GF-D8 (cell line): Measurements from ENCODE around the gene SERPINA9.
"Not testable (repeated sequence)": the region's sequence is repeated elsewhere in the genome, so short reads cannot be mapped to it uniquely, and the experiment has no call there.

ENCODE experiments used
- DNase-seq: peaks from one replicate; lab custom pipeline; 2025; lab: John Stamatoyannopoulos, UW

SERPINA9 gene, protein sequence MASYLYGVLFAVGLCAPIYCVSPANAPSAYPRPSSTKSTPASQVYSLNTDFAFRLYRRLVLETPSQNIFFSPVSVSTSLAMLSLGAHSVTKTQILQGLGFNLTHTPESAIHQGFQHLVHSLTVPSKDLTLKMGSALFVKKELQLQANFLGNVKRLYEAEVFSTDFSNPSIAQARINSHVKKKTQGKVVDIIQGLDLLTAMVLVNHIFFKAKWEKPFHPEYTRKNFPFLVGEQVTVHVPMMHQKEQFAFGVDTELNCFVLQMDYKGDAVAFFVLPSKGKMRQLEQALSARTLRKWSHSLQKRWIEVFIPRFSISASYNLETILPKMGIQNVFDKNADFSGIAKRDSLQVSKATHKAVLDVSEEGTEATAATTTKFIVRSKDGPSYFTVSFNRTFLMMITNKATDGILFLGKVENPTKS

DNA sequence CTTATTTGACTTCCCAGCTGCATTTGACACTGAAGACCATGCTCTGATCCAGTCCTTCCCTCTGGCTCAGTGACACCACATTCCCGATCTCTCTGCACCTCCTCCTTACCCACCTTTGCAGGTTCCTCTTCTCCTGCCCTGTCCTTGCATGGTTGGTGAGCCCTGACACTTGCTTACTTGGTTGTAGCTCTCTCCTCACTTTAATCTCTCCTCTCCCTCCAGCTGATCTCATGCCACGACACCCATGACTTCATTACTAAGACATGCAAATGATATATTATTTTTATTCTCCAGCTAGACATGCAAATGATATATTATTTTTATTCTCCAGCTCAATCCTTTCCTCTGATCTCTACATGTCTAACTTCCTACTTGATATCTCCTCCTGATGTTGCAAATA, at the start of gene SERPINA9:
Gene SERPINA9 (minus strand): TSS at position 175 of the 400 bp plus-strand sequence. CDS start 6,357 bp downstream, outside the sequence.
- no peak for DNase-seq

DNA sequence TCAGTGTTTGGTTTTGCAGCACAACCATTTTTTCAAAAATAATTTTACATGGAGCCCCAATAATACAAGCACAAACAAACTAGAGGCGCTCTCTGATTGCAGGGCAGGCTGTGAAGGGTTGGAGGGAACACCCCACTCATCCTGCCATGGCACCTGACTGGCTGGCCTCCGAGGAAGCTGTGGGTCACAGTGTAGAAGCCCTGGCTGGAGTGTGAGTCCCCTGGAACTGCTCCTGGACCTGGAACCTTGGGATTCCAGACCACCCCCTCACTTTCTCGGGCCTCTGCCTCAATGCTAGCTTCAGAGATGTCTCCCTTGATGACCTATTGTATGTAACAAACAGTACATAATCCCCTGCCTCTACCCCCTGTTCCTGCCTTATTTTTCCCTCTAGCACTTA, 48.1 kb upstream of the SERPINA9 start:
- DNase-seq: no peak

DNA sequence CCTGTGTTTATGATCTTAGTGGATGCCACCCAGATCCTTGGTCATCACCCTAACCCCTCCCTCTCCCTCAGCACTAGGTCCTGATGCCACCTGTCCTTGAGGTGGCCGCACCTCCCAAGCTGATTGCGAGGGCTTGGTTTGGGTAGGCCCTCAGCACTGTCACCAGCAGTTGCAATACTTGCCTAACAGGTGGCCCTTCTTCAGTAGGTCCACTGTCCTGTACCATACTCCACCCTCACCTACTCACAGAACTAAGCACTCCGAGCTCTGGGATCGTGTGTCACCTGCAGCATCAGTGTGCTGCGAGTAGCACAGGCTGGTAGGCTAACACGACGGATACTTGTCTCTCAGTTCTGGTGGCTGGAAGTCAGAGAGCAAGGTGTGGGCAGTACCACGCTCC, 47.3 kb upstream of the SERPINA9 start:
- DNase-seq: no peak

DNA sequence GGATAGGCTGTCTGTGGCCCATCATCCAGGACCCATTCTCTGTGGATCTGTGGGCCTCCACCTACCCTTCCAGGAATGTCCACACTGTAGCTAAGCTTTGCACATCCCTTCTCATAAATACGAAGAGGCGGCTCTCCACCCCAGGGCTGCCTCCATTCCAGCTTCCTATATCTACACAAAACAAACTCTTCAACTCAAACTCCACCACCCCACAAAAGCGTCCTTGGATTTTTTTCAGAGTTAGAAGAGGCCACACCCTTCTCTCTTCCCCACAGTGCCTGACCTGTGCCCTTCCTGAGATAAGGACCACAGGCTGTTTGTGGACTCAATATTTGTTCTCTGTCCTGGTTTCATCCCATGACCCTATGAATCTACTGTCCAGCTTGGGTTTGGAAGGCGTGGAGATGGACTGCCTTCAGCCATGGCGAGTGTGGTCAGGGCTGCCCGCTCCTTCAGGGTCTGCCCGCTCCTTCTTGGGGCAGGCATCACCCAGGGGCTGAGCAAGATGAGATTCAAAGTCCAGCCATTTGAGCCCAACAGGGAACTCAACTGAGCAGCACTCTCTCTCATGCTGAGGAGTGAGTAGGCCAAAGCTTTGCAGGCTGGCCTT, 46.2 kb upstream of the SERPINA9 start:
- DNase-seq: no peak

DNA sequence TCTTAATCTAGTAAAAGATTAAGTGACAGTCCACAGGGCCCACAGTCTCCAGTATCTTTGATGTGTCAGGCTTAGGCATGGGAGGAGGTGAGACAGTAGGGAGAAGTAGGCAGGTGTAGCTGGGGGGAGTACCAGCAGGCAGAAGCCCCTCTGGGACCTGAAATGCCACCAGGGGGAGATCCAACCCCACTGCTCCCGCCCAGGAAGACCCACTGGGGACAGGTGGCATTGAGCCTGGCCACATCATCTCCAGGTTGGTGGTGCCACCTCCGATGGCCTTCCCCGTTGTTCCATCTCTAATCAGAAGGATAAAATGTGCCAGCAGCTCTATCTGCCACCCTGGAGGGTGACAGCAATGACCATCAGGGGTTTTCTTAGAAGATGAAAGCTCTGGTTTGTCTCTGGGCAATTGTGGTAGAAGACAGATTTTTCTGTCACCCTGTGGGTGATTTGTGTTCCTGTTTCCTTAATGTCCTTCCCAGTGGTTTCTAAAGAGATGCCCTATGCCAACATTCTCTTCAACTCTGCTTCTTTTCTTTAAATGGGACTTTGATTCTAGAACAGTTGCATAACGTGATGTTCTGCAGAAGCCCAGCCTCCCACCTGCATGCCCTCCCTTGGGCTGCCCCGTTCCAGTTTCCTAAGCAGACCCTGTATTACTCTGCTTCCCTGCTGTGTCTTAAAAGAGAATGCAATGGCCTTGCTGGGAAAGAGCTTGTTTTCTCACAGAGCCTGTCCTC, 45.5 kb upstream of the SERPINA9 start:
- DNase-seq: no peak

DNA sequence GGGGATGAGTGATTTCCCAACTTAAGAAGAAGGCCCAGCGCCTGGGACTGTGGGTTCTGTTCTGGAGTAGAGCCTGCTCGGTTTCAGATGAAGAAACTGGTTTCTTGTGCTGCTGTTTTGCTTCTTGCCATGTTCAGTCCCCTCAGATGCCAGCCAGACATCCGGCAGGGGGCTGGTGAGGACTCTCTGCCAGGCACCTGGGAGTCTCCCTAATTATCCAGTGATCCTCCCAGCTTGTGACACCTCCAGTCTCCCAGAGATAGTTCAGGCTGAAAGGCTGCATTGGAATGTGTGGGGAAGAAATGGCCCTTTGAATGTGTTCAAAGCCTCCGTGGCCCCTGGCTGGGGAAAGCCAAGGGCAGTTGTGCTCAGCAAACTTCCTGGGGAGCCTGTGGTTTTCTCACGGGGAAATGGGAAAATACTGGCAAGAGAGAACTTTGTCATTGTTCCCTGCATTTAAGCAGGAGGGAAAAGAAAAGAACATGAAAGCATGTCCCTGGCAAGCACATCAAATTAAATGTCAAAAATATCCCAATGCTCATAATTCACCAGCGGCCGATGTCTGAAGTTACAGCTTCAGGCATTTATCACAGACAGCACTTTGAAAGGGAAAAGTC, 41.8 kb upstream of the SERPINA9 start:
- no peak for DNase-seq

DNA sequence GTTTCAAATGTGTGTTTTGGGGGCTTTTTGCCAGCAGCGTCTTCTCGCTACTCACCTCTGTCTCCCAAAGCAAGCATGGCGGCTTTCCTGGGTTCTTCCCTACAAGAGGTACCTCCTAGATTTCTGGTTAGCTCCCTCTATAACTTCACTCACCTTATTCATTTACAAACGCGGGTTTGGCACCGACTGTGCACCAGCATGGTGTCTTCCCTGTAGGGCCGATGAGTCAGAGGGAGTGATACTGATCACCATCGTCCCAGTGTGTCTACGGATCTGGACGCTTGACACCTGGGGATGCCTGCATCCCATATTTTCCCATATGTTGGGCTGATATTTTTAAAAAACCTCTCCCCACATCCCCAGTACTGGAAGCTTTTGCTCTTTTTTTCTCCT, 41.2 kb upstream of the SERPINA9 start:
- no peak for DNase-seq

DNA sequence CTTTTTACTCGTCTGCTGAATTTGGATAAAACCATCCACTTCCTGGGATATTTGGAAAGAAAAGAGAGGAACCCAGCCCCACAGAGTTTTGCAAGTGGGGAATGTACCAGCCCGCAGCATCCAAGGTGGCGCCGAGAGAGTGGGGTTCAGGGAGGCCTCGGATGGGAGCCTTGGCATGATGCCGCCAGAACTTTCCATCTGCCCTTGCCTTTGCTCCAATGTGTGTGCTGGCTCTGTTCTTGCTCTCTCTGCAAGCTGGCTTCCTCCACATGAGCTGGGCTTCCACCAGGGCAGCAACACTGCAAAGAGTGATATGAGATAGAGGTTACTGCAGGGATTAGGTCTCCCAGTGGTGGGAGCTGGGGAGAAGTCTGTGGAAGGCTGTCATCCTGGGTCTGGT, 39.9 kb upstream of the SERPINA9 start:
- DNase-seq: no peak

DNA sequence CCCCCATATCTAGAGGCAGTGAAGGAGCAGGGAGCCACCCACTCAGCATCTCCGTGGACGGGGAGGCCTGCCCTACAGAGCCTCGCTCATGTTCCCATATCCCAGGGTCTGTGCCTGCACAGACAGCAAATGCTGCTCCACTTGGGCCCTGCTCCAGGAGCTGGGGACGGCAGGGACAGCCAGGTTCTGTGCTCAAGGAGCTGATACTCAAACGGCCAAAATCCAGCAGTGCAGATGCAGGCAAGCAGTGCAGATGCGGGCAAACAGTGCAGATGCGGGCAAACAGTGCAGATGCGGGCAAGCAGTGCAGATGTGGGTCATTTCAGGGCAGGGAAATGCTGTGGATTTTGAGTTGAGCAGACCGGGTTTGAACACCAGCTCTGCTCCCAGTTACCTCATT, 39.4 kb upstream of the SERPINA9 start:
- no peak for DNase-seq

DNA sequence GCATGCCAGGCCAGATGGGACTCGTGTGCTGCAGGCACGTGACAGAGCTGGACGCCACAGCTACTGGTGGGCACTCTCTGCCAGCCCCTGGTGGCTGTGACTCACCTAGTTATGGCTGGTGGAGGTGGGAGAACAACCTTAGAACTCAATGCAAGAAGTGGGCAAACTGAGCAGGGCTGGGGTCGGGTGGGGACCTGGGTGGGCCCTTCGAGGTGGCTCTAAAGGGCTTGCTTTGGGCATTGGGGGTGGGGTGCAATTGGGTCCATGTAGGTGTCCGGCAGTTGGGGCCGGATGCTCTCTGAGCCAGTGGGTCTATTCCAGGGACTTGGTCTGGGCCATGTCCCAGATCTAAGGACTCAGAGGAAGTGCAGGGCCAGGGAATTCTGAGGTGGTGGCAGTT, 38.4 kb upstream of the SERPINA9 start:
- no peak for DNase-seq

DNA sequence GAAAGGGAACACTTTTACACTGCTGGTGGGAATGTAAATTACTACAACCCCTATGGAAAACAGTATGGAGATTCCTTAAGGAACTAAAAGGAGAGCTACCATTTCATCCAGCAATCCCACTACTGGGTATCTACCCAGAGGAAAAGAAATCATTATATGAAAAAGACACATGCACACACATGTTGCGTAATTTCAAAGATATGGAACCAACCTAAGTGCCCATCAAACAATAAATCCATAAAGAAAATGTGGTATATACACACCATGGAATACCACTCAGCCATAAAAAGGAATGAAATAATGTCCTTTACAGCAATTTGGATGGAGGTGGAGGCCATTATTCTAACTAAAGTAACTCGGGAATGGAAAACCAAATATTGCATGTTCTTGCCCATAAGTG, 34.5 kb upstream of the SERPINA9 start:
- DNase-seq: not testable (repeated sequence)

DNA sequence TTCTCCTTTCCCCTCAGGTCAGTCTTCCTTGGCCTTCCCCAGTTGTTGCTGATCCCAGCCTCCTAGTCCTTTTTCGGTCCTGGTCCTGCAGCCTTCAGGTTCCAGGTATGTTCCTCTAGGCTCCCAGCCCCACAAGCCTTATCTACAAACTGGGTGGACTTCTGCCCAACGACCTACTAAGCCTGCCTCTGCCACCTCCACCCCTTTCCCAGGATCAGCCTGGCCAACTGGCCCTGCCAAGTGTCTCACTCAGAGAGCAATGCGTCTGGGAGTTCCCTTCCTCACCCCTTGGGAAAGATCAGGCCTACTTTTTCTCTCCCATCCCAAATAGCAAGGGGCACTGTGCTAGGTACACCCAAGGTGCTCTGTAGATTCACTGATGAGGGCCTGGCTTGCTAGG, 33.4 kb upstream of the SERPINA9 start, which contains the start of gene SERPINA12:
Gene SERPINA12 (minus strand): TSS at position 114 of the 400 bp plus-strand sequence. CDS start 11,072 bp downstream, outside the sequence.
- DNase-seq: no peak

DNA sequence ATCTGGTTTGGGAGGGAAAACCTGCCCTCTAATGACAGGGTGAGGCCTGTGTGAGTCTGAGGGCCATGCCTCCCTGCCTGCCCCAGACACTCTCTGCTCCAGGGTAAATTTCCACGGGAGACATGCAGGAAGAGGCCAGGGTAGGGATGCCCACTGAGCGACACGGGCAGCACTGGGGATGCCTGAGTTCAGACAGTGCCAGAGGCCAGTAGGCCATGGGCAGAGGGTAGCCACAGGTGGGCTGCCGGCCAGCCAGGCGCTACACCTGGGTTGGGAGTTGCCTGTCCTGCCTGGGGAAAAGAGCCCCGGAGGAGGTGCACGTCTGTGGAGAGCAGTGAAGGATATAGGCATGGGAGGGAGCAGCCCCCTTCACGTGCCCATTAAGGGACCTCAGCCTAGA, 29.6 kb upstream of the SERPINA9 start:
- DNase-seq: no peak

DNA sequence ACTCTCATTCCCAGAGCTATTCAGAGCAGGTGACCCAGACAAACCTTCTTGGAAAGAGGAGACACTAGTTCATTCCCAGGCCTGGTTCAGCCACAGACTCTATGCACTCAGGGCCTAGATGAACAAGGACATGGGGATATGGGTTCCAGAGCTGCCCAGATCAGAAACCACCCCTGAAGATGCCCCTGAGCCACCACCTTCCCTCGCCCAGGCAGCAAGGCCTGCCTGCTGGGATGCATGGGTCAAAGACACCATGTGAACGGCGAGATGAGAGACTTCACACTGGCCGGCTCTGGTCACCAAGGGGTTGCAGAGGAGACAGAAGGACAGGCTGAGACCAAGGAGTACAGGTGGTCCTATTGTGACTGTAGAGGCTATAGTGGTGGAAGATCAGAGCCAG, 29.2 kb upstream of the SERPINA9 start:
- DNase-seq: no peak

DNA sequence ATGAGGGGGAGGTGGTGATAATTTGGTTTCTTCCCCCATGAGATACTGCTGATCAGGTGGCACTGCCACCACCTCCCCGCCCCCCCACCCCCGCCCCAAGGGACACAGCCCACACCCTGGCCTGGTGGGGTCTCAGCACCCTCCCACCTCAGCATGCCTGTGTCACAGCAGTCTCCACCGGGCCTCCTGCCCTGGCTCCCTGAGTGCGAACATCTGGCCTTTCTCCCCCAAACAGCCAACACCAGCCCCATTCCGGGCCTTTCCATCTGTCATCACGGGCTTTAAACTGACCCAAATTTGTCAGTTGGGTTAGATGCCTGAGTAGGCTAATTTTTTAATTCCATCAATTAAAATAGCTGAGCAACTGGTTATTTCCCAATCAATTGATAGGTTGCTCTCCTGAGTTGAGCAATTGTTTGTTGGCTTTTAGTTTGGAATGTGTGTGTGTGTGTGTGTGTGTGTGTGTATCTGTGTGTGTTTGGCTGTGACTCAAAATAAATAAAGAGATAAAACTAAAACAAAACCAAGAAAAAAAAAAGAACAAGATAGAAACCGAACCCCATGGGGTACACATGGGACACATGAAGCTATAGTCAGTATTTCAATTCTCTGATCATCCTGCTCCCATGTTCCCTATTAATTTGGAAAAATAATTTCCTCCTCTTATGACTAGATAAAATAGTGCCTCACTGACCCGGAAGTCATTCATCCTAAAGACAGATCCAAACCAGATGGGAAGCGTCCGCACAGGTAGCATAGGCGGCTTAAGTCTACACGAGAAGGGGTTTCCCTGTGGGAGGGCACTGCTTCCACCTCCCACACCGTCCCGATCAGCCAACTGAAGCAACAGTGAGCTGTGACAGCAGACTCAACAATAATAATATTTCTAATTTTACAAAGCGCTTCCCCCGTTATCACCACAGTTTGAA, 25.9 kb upstream of the SERPINA9 start:
- DNase-seq: no peak

DNA sequence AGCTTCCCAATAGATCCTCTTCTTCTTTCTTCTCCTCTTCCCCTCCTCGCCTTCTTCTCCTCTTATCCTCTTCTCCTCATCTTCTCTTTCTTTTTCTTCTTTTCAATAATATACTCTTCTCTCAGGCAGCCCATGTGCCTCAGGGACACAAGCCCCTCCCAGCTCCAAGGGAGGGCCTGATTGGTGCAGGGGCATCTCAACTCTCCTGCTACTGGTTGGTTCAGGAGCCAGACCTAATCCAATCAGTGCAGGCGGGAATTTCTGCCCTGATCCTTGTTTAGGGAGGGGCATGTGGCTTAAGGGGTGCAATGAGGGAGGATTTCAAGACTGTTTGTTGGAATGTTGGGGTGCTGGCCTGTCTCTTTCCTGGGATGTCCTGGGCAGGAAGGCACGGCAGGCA, 24.3 kb upstream of the SERPINA9 start:
- no peak for DNase-seq

DNA sequence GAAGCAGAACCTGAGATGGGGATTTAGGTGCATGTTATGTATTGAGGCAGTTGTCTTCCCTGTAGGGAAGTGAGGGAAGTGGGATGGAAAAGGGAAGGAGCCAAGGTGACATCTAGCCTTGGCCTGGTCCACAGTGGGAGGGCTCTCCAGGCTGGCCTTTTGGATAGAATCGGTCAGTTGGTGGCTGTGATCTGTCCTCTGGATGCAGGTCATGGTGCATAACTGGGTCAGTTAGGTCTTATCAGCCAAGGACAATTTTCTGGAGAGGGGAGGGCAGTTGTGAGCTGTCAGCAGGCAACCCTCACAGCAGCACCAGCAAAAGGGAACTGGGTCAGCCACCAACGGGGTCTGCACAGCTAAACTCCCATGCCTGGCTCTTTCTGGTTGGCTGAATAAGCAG, 23.7 kb upstream of the SERPINA9 start:
- DNase-seq: no peak

DNA sequence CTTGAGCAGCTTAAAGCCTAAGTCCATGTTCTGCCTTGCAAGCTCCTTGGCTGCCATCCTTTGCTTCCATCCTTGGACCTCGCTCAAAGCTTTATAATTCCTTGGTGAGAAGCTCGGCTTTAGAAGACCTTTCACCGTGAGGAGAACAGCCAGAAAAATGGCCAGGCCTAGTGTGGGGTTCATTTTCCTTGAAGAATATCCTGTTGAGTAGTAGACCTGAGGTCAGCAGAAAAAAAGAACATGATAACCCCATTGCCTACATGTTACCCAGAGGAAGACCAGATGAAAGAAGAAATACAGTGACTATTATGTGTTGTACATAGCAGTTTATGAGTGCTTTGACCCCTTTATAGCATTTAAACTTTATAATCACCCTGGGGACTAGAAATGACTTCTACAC, 22.2 kb upstream of the SERPINA9 start:
- no peak for DNase-seq

DNA sequence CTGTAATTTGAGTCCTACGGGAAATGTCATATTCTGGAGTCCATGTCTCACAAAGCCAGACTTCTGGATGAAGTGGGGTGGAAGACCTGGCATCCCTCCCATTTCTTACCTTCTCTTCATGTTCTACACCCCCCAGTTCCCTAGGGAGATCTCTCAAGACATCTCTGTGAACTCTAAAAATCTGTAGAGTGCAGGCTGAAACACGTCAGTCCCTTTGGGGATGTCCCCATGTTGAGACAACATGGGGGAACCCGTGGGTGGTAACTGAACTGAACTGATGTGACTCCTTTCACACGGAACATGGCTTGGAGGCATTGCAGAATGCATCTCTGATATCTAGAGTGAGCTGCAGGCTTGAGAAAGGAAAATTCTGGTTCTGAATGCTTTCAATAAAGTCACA, 18.1 kb upstream of the SERPINA9 start:
- DNase-seq: no peak

DNA sequence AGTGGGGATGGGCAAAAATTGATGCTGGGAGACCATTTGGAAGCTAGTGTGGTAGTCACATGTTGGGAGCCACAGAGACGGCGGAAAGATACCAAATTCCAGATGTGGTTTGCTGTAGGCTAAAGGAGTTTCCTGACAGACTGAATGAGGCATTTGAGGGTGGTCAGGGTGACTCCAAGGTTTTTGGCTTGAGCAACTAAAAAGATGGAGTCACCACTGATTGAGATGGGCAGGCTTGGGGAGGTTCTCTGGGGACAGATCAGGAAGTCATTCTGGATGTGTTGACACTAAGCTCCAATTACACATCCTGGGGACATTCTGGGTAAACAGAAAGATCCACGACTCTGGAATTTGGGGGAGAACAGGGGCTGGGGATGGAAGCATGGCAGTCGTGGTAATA, 15.5 kb upstream of the SERPINA9 start:
- no peak for DNase-seq

DNA sequence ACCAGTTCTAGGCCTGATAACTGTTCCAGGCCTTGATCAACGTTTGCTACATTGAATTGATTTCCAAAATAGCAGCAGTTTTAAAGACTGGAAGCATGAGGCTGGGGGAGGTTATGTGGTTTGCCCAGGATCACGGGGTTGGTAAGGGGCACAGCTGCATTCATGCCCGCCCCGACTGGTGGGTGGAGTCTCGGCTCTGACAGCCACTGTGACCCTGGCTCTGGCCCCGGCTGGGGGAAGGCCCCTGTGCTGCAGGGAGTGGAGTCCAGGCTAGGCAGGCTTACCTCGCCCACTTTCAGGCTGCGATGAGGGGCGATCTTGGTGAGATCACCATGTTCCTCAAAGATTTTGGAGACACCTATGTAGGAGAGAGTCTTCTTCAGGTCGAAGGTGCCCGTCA, 13.3 kb upstream of the SERPINA9 start:
- DNase-seq: no peak
